OCI-LY1 (cell line): ENCODE data around the gene MMP14.

ENCODE experiments used
- H2AFZ ChIP-seq: fragments of 200-600 bp; sonication (generic), shearing (Covaris generic); 2 replicates; pipeline ENCODE4 v1.6.0; 2014; ENCODE audit warnings: antibody characterized with exemption, mild to moderate bottlenecking, low read length
- H3F3A ChIP-seq: fragments of 200-600 bp; sonication (generic), shearing (Covaris generic); 2 replicates; pipeline ENCODE4 v1.6.0; 2014; ENCODE audit warnings: mild to moderate bottlenecking, antibody characterized with exemption, low read length, moderate library complexity; ENCODE audit not compliant: insufficient read depth
- H3K27ac ChIP-seq: fragments of 200-600 bp; sonication (generic); 2 replicates; pipeline ENCODE4 v1.5.1; 2014; ENCODE audit warnings: low read length, mixed run types, mild to moderate bottlenecking, low read depth; ENCODE audit not compliant: poor library complexity, severe bottlenecking
- H3K27me3 ChIP-seq: fragments of 200-600 bp; sonication (generic); 2 replicates; pipeline ENCODE4 v1.6.0; 2014; ENCODE audit warnings: antibody characterized with exemption, mild to moderate bottlenecking, low read length, moderate library complexity; ENCODE audit not compliant: insufficient read depth
- H3K36me3 ChIP-seq: fragments of 200-600 bp; sonication (generic); 2 replicates; pipeline ENCODE4 v1.6.1; 2014; ENCODE audit warnings: mild to moderate bottlenecking, antibody characterized with exemption, low read length, moderate library complexity, mixed read lengths; ENCODE audit not compliant: insufficient read depth
- H3K4me1 ChIP-seq: fragments of 200-600 bp; sonication (generic); 2 replicates; pipeline ENCODE4 v1.5.1; 2014; ENCODE audit warnings: mild to moderate bottlenecking, low read length, moderate library complexity; ENCODE audit not compliant: insufficient read depth, severe bottlenecking
- H3K4me2 ChIP-seq: fragments of 200-600 bp; sonication (generic), shearing (Covaris generic); 2 replicates; pipeline ENCODE4 v1.6.1; 2014; ENCODE audit warnings: low read length
- H3K4me3 ChIP-seq: fragments of 200-600 bp; sonication (generic); 2 replicates; pipeline ENCODE4 v1.5.1; 2014; ENCODE audit warnings: low read length, low read depth, mild to moderate bottlenecking, mixed read lengths; ENCODE audit not compliant: poor library complexity, severe bottlenecking
- H3K79me2 ChIP-seq: fragments of 200-600 bp; shearing (Covaris generic); 2 replicates; pipeline ENCODE4 v1.6.1; 2016; ENCODE audit warnings: mixed run types, low read length, mixed read lengths; ENCODE audit not compliant: insufficient read depth
- H3K9ac ChIP-seq: fragments of 200-600 bp; sonication (generic), shearing (Covaris generic); 2 replicates; pipeline ENCODE4 v1.6.1; 2014; ENCODE audit warnings: mild to moderate bottlenecking, low read length, mixed read lengths
- H3K9me2 ChIP-seq: fragments of 200-600 bp; sonication (generic), shearing (Covaris generic); 2 replicates; pipeline ENCODE4 v1.6.1; 2014; ENCODE audit warnings: low read depth, mild to moderate bottlenecking, low read length, mixed read lengths
- H3K9me3 ChIP-seq: fragments of 200-600 bp; shearing (Covaris generic); 2 replicates; pipeline ENCODE4 v1.6.1; 2014; ENCODE audit warnings: low read length, mixed read lengths
- H4K20me1 ChIP-seq: fragments of 200-600 bp; sonication (generic), shearing (Covaris generic); 2 replicates; pipeline ENCODE4 v1.6.0; 2016; ENCODE audit warnings: mild to moderate bottlenecking, low read length; ENCODE audit not compliant: insufficient read depth
- EZH2 ChIP-seq: fragments of 200-600 bp; sonication (generic), shearing (Covaris generic); IDR thresholded peaks from 2 replicates; pipeline ENCODE4 v1.8.0; 2017; ENCODE audit warnings: borderline replicate concordance, mixed run types, mild to moderate bottlenecking, antibody characterized with exemption, low read length, moderate library complexity, mixed read lengths
- TF ChIP-seq, protein P1 (sequence below): fragments of 200-600 bp; sonication (generic), shearing (Covaris generic); IDR thresholded peaks from 2 replicates; pipeline ENCODE4 v1.5.1; 2017; ENCODE audit warnings: mild to moderate bottlenecking, antibody characterized with exemption, low read length, moderate library complexity, mixed read lengths

Gene MMP14

DNA sequence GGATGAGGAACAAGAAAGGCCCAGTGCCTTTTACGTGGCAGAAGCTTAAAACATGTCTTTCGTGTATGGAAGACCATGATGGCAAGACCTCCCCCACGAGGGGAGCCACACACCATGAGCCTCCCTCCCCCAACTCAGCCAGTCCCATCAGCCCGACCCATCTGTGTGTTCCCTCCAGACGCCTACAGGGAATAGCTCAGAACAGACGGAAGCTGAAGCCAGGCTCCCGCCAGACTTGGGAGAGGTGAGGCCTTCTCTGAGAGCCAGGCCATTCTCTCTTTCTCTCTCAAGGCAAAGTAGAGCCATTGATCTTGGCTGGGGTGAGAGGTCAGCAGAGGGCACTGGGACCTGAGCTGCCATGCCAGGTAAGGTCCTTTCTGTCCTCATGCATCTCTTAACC lies 56.1 kb downstream of the MMP14 start:
- no peaks in the 10 kb centered on the region for H3K9me3 ChIP-seq
- H3K9me2 ChIP-seq: no peaks in the 10 kb centered on the region
- H3K4me1 ChIP-seq: peaks cover 19% of the 10 kb centered on the region
- H2AFZ ChIP-seq: no peak overlapping the region
- no peaks in the 10 kb centered on the region for H3K79me2 ChIP-seq
- no peak for TF ChIP-seq EZH2
- no peak overlapping the region for H3K9ac ChIP-seq
- H3F3A ChIP-seq: peaks cover 8% of the 10 kb centered on the region
- peaks cover 1% of the 10 kb centered on the region; the same call in 1 of the 2 replicates for H3K36me3 ChIP-seq
- H3K4me2 ChIP-seq: no peak overlapping the region
- H3K27ac ChIP-seq: no peak overlapping the region
- H3K4me3 ChIP-seq: no peak overlapping the region
- H4K20me1 ChIP-seq: no peaks in the 10 kb centered on the region
- H3K27me3 ChIP-seq: no peaks in the 10 kb centered on the region

GRCh38 chr14:22893706-22894105 lies 57.3 kb downstream of the MMP14 start:
- no peaks in the 10 kb centered on the region for H3K9me3 ChIP-seq
- H3K4me2 ChIP-seq: no peak overlapping the region
- no peak overlapping the region for H3K9ac ChIP-seq
- peaks cover 7% of the 10 kb centered on the region for H3K4me1 ChIP-seq
- no peaks in the 10 kb centered on the region for H3K9me2 ChIP-seq
- no peak overlapping the region for H3K4me3 ChIP-seq
- H2AFZ ChIP-seq: no peak overlapping the region
- no peak overlapping the region for H3K27ac ChIP-seq
- TF ChIP-seq, protein P1, sequence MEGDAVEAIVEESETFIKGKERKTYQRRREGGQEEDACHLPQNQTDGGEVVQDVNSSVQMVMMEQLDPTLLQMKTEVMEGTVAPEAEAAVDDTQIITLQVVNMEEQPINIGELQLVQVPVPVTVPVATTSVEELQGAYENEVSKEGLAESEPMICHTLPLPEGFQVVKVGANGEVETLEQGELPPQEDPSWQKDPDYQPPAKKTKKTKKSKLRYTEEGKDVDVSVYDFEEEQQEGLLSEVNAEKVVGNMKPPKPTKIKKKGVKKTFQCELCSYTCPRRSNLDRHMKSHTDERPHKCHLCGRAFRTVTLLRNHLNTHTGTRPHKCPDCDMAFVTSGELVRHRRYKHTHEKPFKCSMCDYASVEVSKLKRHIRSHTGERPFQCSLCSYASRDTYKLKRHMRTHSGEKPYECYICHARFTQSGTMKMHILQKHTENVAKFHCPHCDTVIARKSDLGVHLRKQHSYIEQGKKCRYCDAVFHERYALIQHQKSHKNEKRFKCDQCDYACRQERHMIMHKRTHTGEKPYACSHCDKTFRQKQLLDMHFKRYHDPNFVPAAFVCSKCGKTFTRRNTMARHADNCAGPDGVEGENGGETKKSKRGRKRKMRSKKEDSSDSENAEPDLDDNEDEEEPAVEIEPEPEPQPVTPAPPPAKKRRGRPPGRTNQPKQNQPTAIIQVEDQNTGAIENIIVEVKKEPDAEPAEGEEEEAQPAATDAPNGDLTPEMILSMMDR: no peak
- TF ChIP-seq EZH2: no peak
- peaks cover 13% of the 10 kb centered on the region; the same call in 1 of the 2 replicates for H3K36me3 ChIP-seq
- H3K27me3 ChIP-seq: no peaks in the 10 kb centered on the region
- H3K79me2 ChIP-seq: no peaks in the 10 kb centered on the region
- no peaks in the 10 kb centered on the region for H3F3A ChIP-seq
- H4K20me1 ChIP-seq: no peaks in the 10 kb centered on the region

DNA sequence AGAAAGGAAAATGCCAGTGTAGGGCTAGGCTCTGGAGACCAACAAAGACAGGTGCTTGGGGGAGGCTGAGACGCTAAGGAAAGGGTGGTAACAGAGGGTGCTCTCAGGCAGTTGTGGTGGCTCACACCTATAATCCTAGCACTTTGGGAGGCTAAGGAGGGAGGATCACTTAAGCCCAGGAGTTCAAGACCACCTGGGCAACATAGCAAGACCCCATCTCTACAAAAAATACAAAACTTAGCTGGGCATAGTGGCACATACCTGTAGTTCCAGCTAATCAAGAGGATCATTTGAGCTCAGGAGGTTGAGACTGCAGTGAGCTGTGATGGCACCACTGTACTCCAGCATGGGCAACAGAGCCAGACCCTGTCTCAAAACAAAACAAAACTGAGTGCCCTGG lies 59.0 kb downstream of the MMP14 start:
- peaks cover 27% of the 10 kb centered on the region; the same call in 1 of the 2 replicates for H3K36me3 ChIP-seq
- no peak overlapping the region for H3K27ac ChIP-seq
- H3K27me3 ChIP-seq: no peaks in the 10 kb centered on the region
- no peaks in the 10 kb centered on the region for H4K20me1 ChIP-seq
- no peaks in the 10 kb centered on the region for H3K9me2 ChIP-seq
- H3K79me2 ChIP-seq: no peaks in the 10 kb centered on the region
- H3K4me3 ChIP-seq: no peak overlapping the region
- H3K4me1 ChIP-seq: no peaks in the 10 kb centered on the region
- H3F3A ChIP-seq: no peaks in the 10 kb centered on the region
- no peaks in the 10 kb centered on the region for H3K9me3 ChIP-seq
- TF ChIP-seq EZH2: no peak
- TF ChIP-seq, protein P1: no peak
- no peak overlapping the region for H2AFZ ChIP-seq
- no peak overlapping the region for H3K4me2 ChIP-seq
- H3K9ac ChIP-seq: no peak overlapping the region

DNA sequence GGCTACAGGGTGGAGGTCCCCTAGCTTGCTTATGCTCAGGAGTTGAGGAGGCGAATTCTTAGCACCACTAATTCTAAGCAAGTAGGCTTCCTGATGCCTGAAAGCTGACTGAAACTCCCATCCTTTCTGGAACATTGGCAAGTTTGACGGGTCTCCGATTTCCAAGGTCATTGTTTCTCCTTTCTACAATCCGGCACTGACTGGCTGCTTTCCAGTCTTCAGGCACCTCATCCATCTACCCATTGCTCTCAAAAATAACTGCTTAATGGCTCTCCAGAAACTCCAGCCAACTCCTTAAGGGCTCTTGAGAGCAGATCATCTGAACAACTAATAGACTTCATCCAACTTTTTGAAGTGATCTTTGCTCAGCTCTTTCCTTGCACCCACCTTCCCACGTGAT lies 60.0 kb downstream of the MMP14 start:
- H3F3A ChIP-seq: no peaks in the 10 kb centered on the region

More for the DNA sequence above, 60.0 kb downstream of the MMP14 start:
- Histone ChIP-seq H4K20me1 (no peaks in the 10 kb centered on the region), H2AFZ (no peak overlapping the region), H3K27me3 (no peaks in the 10 kb centered on the region), H3K27ac (no peak overlapping the region), H3K9ac (no peak overlapping the region), H3K4me2 (no peak overlapping the region), H3K4me1 (no peaks in the 10 kb centered on the region), H3K4me3 (no peak overlapping the region), H3K9me3 (no peaks in the 10 kb centered on the region), H3K36me3 (peaks cover 35% of the 10 kb centered on the region), H3K79me2 (no peaks in the 10 kb centered on the region), H3K9me2 (no peaks in the 10 kb centered on the region)
- TF ChIP-seq, protein P1: no peak
- no peak for TF ChIP-seq EZH2
